Fibroblast of lung (primary cell): Measurements from ENCODE around the gene CACNB4.

ENCODE experiments used
- EZH2 ChIP-seq: IDR thresholded peaks from 2 replicates; pipeline ENCODE4 v1.5.1; 2012; ENCODE audit warnings: low read length, control low read depth, mild to moderate bottlenecking; ENCODE audit errors: missing control alignments
- TF ChIP-seq, protein P1 (sequence below), 2 donors: IDR thresholded peaks in 1 of 2; conservative IDR thresholded peaks in 1 of 2; 1 replicate in 1 of 2; 2 replicates in 1 of 2; pipeline ENCODE4 v1.5.1; 2011 to 2012; ENCODE audit warnings: low read length in 2 of 2, control low read depth in 1 of 2, inconsistent platforms in 1 of 2, low read depth in 1 of 2, mild to moderate bottlenecking in 1 of 2

DNA sequence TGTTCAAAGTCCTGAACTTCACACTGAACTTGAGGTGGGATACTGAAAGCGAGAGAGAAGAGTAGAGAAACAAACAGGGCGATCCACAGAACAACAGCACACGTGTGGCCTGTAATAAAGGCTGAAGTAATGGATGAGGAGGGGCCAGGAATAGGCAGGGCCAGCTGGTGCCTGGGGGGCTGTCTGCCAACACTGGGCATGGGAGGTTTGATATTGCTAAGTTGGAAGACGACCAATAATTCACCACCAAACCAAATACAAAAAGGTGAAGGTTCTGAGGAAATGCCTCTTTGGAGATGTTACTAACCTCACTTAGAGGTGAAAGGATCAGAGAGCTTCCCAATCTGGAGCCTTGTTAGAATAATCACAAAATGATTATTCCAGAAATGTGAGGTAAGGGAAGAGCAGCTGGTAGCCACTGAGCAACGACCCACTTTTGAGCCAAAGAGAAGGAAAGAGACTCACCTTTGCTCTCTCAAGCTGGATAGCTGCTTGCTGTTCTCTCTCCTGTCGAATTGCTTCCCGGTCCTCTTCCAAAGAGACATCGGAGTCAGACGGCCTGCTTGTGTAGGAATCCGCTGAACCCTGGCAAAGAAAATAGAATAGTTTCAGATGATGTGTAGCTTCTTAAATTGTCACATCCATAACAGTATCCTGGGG, 215.9 kb downstream of the CACNB4 start:
- TF ChIP-seq, protein P1, sequence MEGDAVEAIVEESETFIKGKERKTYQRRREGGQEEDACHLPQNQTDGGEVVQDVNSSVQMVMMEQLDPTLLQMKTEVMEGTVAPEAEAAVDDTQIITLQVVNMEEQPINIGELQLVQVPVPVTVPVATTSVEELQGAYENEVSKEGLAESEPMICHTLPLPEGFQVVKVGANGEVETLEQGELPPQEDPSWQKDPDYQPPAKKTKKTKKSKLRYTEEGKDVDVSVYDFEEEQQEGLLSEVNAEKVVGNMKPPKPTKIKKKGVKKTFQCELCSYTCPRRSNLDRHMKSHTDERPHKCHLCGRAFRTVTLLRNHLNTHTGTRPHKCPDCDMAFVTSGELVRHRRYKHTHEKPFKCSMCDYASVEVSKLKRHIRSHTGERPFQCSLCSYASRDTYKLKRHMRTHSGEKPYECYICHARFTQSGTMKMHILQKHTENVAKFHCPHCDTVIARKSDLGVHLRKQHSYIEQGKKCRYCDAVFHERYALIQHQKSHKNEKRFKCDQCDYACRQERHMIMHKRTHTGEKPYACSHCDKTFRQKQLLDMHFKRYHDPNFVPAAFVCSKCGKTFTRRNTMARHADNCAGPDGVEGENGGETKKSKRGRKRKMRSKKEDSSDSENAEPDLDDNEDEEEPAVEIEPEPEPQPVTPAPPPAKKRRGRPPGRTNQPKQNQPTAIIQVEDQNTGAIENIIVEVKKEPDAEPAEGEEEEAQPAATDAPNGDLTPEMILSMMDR (conservative IDR thresholded peaks at IDR 0.05 in 1 of 2, IDR thresholded peaks at IDR 0.05 in 1 of 2; ENCODE audit: low read depth in 1 of 2, low read length in 2 of 2): no peak
- no peak for TF ChIP-seq EZH2
